GM11168 (cell line): ENCODE results near the gene INCA1.

Experiments used
- in situ Hi-C: fragments of 300-500 bp; cut with MboI; formaldehyde crosslinking; loops from one replicate; pipeline ENCODE4 v1.12.0; 2022; ENCODE audit warnings: low sequenced_read_pairs; ENCODE audit not compliant: unreplicated experiment

INCA1 gene

DNA sequence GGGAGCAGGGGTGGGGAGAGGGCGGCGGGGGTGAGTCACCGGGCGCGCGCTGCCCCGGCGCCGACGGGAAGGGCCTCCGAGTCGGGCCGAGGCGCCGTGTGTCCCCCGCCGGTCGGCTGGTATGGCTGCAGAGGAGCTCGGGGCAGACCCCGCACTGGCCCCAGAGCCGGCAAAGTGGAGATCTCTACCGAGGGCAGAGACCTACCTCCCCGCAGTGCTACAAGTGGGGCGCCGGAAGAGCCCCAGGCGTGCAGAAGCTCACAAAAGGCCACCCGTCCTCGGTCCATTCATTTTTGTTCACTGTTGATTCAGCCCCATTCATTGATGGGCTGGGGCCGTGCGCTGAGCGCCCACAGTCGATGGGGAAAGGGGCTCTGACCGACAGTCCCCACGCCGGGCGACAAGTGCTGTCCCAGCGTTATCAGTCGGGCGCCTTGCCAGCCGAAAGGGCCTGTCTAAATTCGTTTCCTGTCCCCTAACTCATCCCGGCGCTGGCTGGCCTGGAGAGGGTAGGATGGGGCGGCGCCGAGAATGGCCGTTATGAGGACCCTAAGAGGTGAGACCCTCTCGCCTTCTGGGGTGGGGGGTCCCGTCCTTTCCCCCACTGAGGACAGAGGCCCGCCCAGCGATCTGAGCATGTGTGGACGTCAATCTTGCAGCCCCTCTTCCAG is 47.1 kb downstream of the INCA1 start:
- in situ Hi-C loops = no loop called here

DNA sequence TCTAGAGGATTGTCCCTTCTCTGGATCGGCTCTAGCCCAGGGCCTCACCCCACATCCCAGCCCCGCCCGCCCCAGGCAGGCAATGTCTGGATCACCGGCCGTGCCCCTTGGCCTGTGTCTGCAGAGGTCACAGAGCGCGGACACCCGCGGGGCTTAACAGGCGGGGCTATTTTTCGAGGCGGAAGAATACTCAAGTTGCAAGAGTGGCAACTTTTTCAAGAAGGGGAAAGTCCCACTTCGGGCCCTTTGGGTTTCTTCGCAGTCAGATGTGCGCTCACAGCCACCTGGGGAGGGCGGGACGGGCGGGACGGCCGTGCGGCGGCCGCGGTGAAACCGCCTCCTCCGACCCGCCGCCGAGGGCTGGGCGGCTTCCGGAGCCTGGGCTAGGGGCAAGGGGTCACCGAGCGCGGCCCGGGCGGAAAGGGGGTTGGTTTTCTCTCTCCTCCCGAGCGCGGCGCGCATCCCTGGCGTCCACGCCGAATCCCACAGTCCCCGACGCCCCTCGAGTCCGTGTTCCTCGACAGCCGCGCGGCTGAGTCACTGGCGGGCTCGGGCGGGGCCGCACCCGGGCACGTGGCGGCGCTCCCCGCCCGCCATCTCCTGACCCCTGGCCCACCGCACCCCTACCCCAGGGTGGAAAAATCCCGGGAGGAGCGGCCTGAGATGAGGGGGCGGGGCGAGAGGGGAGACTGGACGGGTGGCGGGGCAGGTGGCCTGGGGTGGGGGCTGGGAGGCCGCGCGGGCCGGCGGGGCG is 47.8 kb downstream of the INCA1 start:
- in situ Hi-C loops = no loop called here

DNA sequence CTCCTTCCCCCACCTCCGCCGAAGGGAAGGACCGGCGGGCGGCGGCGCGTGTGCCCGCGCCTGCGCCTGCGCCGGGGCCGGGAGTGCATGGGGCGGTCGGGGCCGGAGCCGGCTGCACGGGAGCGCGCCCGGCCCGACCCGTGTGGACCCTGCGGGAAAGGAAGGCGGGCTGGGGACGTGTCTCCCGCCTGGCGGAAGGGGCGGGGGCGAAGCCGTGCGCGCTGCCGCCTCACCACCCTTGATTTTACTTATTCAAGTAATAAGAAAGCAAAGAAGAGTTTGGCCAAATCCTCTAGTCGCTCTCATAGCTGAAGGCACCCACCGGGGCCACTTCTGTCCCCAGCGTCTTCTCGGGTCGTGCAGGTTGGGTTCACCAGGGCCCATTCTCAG is 48.4 kb downstream of the INCA1 start:
- in situ Hi-C loops = no loop called here

- in situ Hi-C loops = no loop called here
Measured at GRCh38 chr17:4948166-4948930, 49.0 kb downstream of the INCA1 start, which contains the start of gene PFN1. PFN1 (minus strand) TSS chr17:4948530; CDS start chr17:4948394, 136 bp downstream.

DNA sequence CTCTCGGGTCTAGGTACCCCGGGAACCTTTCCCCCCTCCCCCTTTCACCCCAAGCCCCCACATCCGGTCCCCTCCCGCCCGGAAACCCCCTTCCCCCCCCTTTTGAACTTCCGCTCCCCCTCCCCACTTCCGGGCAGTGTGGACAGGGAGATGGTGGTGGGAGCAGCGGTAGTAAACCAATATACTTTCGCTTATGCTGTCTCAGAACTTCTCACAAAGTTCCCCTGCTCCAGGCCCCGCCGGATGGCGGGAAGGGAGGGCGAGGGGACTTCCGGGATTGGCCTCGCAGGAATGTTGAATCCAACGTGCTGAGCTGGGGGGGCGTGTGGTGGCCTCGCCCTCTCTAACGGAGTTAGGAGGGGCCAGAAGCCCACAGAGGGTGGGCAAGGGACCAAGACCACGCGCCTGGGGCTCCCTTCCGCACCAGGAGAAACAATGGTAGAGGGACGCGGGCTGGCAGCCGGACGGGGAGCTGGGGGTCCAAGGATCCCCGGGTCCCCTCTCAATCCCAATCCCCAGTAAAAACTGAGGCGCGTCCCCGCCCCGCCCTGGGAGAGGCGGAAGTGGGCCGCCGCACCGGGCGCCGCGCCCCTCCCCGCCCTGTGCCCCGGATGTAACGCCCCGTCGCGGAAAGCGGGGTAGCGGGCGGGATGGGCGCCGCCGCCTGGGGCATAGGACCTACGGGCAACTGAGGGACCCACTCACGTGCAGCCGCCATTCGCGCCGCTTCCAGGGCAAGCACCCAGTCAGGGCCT is 49.7 kb downstream of the INCA1 start:
- in situ Hi-C loops = no loop called here

- in situ Hi-C loops = no loop called here
Measured at GRCh38 chr17:4947010-4947410, 50.3 kb downstream of the INCA1 start.

DNA sequence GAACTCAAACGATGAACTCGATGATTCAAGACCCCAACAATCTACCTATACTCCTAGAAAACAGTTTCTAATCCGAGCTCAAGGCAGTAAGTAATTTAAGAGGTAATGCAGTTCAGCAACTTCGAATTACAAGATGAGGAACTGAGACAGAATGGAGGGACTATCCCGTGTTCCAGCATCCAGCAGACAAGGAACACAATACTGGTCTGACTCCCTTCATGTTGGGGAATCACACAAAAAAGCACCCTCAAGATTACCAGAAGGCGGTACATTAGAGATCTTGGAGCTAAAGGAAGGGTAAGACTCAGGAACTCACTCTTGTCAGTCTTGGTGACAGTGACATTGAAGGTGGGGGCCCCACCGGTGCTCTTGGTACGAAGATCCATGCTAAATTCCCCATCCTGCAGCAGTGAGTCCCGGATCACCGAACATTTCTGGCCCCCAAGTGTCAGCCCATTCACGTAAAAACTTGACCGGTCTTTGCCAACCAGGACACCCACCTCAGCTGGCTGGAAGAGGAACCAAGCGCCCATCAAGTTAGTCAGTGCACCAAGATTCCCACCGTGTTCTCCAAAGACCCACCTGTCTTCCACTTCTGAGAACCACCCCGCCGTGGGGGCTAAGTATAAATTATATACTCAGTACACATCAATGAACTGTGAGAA is 50.9 kb downstream of the INCA1 start:
- in situ Hi-C loops = no loop called here

- in situ Hi-C loops = no loop called here
Measured at GRCh38 chr17:4945944-4946280, 51.4 kb downstream of the INCA1 start.

DNA sequence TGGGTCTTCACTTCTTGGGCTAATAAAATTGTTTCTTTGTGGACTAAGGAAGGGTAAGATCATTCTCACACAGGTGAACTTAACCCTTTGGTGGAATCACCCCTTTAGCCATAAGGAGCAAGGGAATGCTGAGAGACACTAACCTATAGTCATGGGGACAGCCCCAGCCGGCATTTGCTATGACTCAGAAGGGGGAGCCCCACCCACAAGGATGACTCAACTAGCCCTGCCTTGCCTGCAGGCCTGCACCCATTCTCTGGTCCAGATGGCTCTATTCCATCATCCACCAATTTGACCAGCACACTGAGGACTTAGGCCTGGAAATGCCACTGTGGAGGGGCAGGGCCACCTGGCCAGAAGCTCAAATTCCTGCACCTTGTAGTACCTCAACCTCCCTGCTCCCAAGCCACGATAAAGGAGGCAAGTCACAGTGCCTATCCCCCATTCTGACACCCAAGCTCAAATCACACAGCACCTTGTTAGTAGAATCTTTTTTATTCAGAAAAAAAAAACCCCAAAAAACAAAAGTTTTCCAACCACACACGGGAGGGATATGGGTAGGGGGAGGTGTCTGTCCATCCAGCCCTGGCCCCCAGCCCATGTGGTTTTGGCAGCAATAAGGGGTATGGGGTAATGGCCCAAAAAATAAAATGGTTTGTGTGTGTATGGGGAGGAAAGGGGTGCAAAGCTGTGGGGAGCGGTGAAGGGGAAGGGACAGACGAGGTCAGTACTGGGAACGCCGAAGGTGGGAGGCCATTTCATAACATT is 52.0 kb downstream of the INCA1 start:
- in situ Hi-C loops = no loop called here

GRCh38 chr17:4944554-4945175 is 52.7 kb downstream of the INCA1 start:
- in situ Hi-C loops = no loop called here

- in situ Hi-C loops = no loop called here
Measured at GRCh38 chr17:4944163-4944553, 53.2 kb downstream of the INCA1 start.

DNA sequence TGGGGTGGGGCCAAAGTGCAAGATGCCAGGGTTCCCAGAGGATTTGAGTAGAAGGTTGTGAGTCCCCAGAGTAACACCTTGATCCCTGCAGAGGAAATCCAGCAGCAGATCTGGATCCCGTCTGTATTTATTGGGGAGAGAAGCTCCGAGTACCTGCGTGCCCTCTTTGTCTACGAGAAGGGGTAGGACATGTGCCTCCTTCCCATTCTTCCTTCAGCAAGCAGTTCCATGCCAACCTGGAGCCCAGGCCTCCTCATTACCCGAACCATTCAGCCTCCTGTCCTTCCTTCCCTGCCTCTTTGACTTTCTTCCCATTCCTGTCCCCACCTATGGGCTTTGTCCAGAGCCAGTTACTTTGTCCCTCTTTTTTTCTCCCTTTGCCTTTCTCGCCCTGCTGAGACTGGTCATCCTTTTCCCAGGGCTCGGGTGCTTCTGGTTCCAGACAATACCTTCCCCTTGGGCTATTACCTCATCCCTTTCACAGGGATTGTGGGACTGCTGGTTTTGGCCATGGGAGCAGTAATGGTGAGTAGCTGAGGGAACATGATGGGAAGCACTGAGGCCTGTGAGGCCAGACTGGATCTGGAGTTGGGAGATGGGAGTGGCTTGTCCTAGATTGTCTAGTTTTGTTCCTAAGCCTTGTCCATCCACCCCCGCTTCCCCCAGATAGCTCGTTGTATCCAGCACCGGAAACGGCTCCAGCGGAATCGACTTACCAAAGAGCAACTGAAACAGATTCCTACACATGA is 54.4 kb downstream of the INCA1 start:
- in situ Hi-C loops = no loop called here

DNA sequence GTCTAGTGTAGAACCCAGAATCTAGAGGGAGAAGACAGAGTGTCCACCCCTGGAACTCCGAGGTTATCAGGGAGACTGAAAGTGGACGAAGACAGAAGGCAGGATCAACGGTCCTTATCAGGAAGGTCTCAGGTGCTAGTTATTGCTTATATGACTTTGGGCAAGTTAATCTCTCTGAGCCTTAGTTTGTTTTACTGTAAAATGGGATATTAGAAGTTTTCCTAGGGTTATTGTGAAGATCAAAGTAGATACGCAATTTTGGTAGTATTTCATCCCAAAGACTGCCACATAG is 56.1 kb downstream of the INCA1 start:
- in situ Hi-C loops = no loop called here

- in situ Hi-C loops = no loop called here
Measured at GRCh38 chr17:4940555-4941318, 56.6 kb downstream of the INCA1 start.

- in situ Hi-C loops = no loop called here
Measured at GRCh38 chr17:4939796-4940554, 57.3 kb downstream of the INCA1 start, which contains the start of the genes RNF167 and SLC25A11. RNF167 (plus strand) TSS chr17:4940268; CDS start chr17:4940910, 642 bp downstream. SLC25A11 (minus strand) TSS chr17:4940046; CDS start chr17:4939910, 136 bp downstream.

DNA sequence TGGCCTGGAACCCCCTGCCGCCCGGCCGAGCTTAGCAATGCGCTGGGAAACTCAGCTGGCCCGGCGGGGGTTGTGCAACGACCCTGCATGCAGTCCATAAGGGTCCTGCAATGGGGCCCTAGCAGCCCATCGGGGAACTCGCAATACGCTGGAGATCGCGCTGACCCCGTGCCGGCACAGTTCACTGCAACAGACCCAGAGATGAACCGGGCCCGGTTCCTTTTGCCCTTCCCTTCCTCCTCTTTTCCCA is 57.9 kb downstream of the INCA1 start:
- in situ Hi-C loops = no loop called here
